ENCODE data around the gene PKD1L1. TPM values are rescaled to one million over a fixed set of nuclear protein-coding genes. Genes with fewer than 3 reads are reported as not detected.

Gene PKD1L1
- total and polyA plus RNA-seq, 11 donors = 1.1 to 3.7 (median 2.3) TPM

DNA sequence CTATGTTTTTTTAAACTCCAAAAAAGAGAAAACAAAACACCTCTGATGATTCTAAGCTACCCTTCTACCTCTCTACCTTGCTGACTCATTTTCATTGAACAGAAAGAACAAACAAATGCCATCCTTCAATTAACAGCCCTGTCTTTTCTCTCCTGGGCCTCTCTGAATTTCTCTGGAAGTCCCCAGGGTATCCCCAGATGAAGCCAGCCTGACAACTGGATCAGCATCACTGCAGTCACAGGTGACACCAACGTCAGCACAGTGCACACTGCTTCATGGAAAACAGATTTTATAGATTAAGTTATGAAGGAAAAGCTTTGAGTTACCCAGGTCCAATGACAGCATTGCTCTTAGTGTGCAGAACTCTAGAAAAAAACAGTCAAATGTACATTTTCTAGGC, 25.5 kb upstream of the PKD1L1 start:
- Histone ChIP-seq H3K27me3 (no peaks in the 10 kb centered on the region), H3K4me3 (no peak overlapping the region), H3K9me3 (no peaks in the 10 kb centered on the region), H3K36me3 (peaks cover 0 to 88% (median 80%) of the 10 kb centered on the region in 9 donors), H3K4me1 (peaks cover 3 to 44% (median 15%) of the 10 kb centered on the region in 12 donors), H3K27ac (no peak overlapping the region)
- 66 to 80% (median 71%) methylated on average over 1 of the region's 1 CpG for WGBS, 4 donors
- intact Hi-C loops (cut with DNase I) = no loop called here
- DNase-seq = no peak
- no peak for ATAC-seq
- TF ChIP-seq POLR2A (IDR thresholded peaks at IDR 0.05) = no peak
- TF ChIP-seq, protein P1, sequence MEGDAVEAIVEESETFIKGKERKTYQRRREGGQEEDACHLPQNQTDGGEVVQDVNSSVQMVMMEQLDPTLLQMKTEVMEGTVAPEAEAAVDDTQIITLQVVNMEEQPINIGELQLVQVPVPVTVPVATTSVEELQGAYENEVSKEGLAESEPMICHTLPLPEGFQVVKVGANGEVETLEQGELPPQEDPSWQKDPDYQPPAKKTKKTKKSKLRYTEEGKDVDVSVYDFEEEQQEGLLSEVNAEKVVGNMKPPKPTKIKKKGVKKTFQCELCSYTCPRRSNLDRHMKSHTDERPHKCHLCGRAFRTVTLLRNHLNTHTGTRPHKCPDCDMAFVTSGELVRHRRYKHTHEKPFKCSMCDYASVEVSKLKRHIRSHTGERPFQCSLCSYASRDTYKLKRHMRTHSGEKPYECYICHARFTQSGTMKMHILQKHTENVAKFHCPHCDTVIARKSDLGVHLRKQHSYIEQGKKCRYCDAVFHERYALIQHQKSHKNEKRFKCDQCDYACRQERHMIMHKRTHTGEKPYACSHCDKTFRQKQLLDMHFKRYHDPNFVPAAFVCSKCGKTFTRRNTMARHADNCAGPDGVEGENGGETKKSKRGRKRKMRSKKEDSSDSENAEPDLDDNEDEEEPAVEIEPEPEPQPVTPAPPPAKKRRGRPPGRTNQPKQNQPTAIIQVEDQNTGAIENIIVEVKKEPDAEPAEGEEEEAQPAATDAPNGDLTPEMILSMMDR (IDR thresholded peaks at IDR 0.05) = no peak

DNA sequence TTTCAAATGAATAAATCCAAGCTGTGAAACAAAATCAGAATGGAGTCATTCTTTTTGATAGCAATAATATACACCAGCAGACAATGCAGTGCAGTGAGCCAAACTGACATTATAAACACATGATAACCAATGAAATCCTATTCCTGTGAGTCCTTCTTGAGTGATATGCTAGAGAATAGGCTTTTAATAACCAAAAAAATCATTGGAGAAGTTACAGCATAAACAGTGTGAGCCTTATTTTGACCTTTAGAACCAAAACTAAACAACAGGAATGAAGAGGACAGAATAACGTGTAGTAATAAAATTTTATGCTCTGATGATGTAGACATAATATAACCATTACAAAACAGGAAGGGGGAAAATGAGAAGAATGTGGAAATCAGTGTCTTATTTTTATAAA, 22.5 kb upstream of the PKD1L1 start:
- TF ChIP-seq, protein P1 (IDR thresholded peaks at IDR 0.05) = no peak
- no peak for TF ChIP-seq POLR2A (IDR thresholded peaks at IDR 0.05)
- H3K36me3 ChIP-seq = peaks cover 0 to 92% (median 83%) of the 10 kb centered on the region in 9 donors
- no peaks in the 10 kb centered on the region for H3K27me3 ChIP-seq
- ATAC-seq (no peak), DNase-seq (no peak)
- H3K4me1 ChIP-seq = peaks cover 0 to 45% (median 10%) of the 10 kb centered on the region in 12 donors
- intact Hi-C loops (cut with DNase I) = no loop called here
- H3K9me3 ChIP-seq = no peaks in the 10 kb centered on the region
- H3K27ac ChIP-seq = peak overlapping the region in 9 of 12 donors; percentile 3 to 87 (median 40)
- H3K4me3 ChIP-seq = no peak overlapping the region
- WGBS, 4 donors = 52 to 74% (median 66%) methylated on average over 1 of the region's 1 CpG

DNA sequence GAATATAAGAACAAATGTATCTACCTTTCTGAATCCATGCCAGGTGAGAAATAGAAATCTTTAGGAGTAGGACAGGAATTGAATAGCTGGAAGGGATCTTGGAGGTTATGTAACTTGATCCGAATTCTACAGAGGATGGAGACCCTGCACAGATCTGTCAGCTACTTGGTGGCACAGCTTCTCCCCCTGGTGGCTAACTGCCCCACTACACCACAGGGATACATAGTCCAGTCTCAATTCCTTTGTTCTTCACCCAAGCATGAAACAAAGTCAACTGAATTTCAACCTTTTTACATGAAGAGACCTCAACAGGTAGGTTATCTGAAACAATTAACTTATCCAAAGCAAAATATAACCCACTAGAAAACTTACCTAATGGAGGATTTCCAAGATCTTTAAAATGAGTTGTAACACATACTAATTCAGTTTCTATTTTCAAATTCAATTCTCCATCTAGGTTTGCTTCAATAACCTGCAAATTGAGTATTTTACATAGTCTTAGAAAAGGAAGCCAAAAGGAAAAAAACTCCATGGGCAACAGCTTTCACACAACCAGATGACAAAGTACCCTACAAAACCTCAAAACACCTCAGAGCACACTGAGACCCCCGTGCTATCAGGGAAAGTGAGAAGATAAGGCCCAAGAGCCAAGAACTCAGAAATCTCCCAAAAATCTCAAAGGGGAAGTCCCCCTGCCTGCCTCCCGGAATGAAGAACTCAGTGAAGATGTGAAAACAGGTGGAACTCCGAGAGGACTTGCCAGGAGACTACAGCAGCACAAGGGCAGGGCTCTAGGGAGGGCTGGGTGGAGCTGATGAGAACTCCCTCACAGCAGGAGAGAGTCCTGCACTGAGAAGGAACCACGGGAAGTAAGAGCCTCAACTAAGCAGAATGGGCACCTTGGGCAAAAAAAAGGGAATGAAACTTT, 20.8 kb upstream of the PKD1L1 start:
- peaks cover 0 to 92% (median 83%) of the 10 kb centered on the region in 9 donors for H3K36me3 ChIP-seq
- H3K27me3 ChIP-seq = no peaks in the 10 kb centered on the region
- H3K9me3 ChIP-seq = no peaks in the 10 kb centered on the region
- ATAC-seq = peak; percentile 59 to 83 (median 70)
- no peak for TF ChIP-seq POLR2A (IDR thresholded peaks at IDR 0.05)
- TF ChIP-seq, protein P1 (IDR thresholded peaks at IDR 0.05) = peak; percentile 73 to 97 (median 87)
- H3K4me3 ChIP-seq = no peak overlapping the region
- peak; percentile 62 to 74 (median 68) for DNase-seq
- H3K4me1 ChIP-seq = peaks cover 0 to 45% (median 9%) of the 10 kb centered on the region in 12 donors
- peak overlapping the region in 4 of 12 donors; percentile 21 to 77 (median 26) for H3K27ac ChIP-seq
- intact Hi-C loops (cut with DNase I) = loop anchor here in 6 of 10 donors (1.0 to 5.0 kb wide), 3 partner anchors 24 to 177 kb away; no protein-coding TSS in a partner anchor
- WGBS, 4 donors = 48 to 60% (median 50%) methylated on average over 5 of the region's 5 CpGs

DNA sequence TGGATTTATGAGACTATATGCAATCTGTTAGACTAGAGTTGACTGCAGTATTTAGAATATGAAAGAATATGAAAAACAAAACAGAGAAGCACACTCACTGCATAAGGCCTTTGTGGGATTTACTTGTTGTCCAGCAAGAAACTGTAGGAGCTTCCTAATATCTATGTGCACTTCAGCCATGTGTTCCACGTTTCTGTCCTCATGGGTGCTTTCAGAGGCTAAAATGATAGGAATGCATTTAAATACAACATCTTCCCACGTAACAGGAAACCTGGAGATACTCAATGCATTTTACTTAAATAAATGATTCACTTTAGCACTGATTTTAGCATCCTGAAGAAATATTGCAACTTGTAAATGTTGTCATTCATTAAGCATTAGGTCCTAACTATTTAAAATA, 19.4 kb upstream of the PKD1L1 start:
- WGBS, 4 donors = 82 to 88% (median 87%) methylated on average over 2 of the region's 2 CpGs

More for the DNA sequence above, 19.4 kb upstream of the PKD1L1 start:
- peak overlapping the region in 1 of 12 donors; percentile 17 for H3K27ac ChIP-seq
- DNase-seq = no peak
- no peak for ATAC-seq
- H3K36me3 ChIP-seq = peaks cover 0 to 92% (median 83%) of the 10 kb centered on the region in 9 donors
- no peaks in the 10 kb centered on the region for H3K9me3 ChIP-seq
- H3K27me3 ChIP-seq = no peaks in the 10 kb centered on the region
- TF ChIP-seq, protein P1 (IDR thresholded peaks at IDR 0.05) = no peak
- no peak for TF ChIP-seq POLR2A (IDR thresholded peaks at IDR 0.05)
- intact Hi-C loops (cut with DNase I) = loop anchor here in 5 of 10 donors (1.0 to 5.0 kb wide), 3 partner anchors 22 to 175 kb away; no protein-coding TSS in a partner anchor
- peaks cover 0 to 43% (median 9%) of the 10 kb centered on the region in 12 donors for H3K4me1 ChIP-seq
- no peak overlapping the region for H3K4me3 ChIP-seq

All from heart left ventricle (tissue), 16 donors.